Activated B cell treated with CpG ODN at 0.5 μM for 24 hours (primary cell): ENCODE measurements around the gene SSBP1. TPM values are rescaled to one million over a fixed set of nuclear protein-coding genes. Genes with fewer than 3 reads are reported as not detected.

Experiments used
- ATAC-seq: fragments of 200-7000 bp; cut with Tn5 transposase; one replicate; pipeline ENCODE4 v1.10.0; 2021; ENCODE audit warnings: low read depth, mild to moderate bottlenecking, moderate library complexity
- CTCF ChIA-PET: fragments of 350-600 bp; sonication (Branson Sonifier 250); formaldehyde crosslinking; loops from one replicate; lab custom pipeline; 2021; ENCODE audit warnings: antibody characterized with exemption; lab: Charles Lee
- POLR2A ChIA-PET: fragments of 350-600 bp; sonication (Branson Sonifier 250); formaldehyde crosslinking; loops from one replicate; lab custom pipeline; 2021; ENCODE audit warnings: antibody characterized with exemption; lab: Charles Lee
- DNase-seq: peaks from one replicate; pipeline ENCODE4 v3.0.0; 2022
- H3K27ac Mint-ChIP-seq: one replicate; pipeline ENCODE4 v1.8.0; 2020; ENCODE audit warnings: mixed read lengths
- H3K27me3 Mint-ChIP-seq: one replicate; pipeline ENCODE4 v1.8.0; 2021; ENCODE audit warnings: mixed read lengths
- H3K36me3 Mint-ChIP-seq: one replicate; pipeline ENCODE4 v1.8.0; 2021; ENCODE audit warnings: low read depth, mixed read lengths
- H3K4me1 Mint-ChIP-seq: one replicate; pipeline ENCODE4 v1.8.0; 2021; ENCODE audit warnings: mixed read lengths
- H3K4me3 Mint-ChIP-seq: one replicate; pipeline ENCODE4 v1.8.0; 2020; ENCODE audit warnings: mild to moderate bottlenecking, mixed read lengths
- H3K9me3 Mint-ChIP-seq: one replicate; pipeline ENCODE4 v1.8.0; 2020; ENCODE audit warnings: mixed read lengths
- intact Hi-C: fragments of 100-400 bp; cut with micrococcal nuclease; formaldehyde crosslinking; loops from one replicate; pipeline ENCODE4 v1.15.1; 2024
- total RNA-seq: library from RNA; stranded (reverse); gene quantifications from 2 replicates; pipeline ENCODE4 v1.2.3, GENCODE V29; 2022
- TF ChIP-seq, protein P1 (sequence below): fragments of 200-600 bp; IDR thresholded peaks from one replicate; pipeline ENCODE4 v1.8.0; 2022; ENCODE audit warnings: antibody characterized with exemption, mild to moderate bottlenecking

The SSBP1 gene
- total RNA-seq, 1 donor from 2014 or later = 122 TPM

DNA sequence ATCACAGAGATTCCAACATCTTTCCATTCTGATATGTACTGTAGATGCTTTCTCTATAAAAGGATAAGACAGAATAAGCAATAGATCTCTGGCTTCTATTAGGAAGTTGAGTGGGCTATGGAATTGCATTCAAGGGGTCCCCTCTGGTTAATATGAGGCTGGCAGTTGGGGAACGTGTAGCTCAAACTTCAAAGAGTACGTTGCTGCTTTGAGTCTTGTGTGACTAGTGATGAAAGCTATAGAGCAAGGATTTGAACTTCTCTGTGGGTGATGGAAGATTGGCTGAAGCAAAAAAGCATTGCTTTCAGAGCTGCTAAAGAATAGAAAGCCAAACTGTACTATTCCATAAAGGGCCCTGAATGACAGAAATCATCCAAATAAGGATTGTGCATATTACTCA lies 23.6 kb upstream of the SSBP1 start:
- Mint-ChIP-seq H3K27me3 (no peaks in the 10 kb centered on the region), H3K27ac (no peak overlapping the region), H3K4me1 (no peaks in the 10 kb centered on the region), H3K4me3 (no peak overlapping the region), H3K9me3 (no peaks in the 10 kb centered on the region), H3K36me3 (no peaks in the 10 kb centered on the region)
- intact Hi-C loops = no loop called here
- TF ChIP-seq, protein P1, sequence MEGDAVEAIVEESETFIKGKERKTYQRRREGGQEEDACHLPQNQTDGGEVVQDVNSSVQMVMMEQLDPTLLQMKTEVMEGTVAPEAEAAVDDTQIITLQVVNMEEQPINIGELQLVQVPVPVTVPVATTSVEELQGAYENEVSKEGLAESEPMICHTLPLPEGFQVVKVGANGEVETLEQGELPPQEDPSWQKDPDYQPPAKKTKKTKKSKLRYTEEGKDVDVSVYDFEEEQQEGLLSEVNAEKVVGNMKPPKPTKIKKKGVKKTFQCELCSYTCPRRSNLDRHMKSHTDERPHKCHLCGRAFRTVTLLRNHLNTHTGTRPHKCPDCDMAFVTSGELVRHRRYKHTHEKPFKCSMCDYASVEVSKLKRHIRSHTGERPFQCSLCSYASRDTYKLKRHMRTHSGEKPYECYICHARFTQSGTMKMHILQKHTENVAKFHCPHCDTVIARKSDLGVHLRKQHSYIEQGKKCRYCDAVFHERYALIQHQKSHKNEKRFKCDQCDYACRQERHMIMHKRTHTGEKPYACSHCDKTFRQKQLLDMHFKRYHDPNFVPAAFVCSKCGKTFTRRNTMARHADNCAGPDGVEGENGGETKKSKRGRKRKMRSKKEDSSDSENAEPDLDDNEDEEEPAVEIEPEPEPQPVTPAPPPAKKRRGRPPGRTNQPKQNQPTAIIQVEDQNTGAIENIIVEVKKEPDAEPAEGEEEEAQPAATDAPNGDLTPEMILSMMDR = no peak
- CTCF ChIA-PET = interaction anchor here (1.3 to 1.4 kb wide), 2 partner anchors 23 to 60 kb away, joined by 3 to 5 read pairs; partner anchors contain the start of gene SSBP1
- no peak for DNase-seq
- no peak for ATAC-seq
- POLR2A ChIA-PET = no interaction called here

DNA sequence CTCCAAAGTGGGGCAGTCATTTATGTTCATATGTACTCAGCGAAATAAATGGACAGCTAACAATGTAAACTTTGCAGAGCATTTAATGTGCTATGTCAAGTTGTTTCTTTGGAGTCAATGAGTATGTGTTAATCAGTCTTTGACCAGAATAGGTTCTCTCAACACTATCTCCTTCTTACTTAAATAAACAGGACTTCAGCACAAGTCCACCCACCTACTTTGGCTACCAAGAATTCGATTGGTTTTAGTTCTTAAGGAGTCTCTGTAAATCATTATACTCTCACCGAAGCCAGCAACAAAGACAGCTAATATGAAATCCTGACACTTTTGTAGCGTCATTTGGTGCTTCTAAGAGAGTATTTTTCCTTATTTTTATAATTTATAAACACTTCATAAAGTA lies 23.1 kb upstream of the SSBP1 start:
- ChIA-PET CTCF (interaction anchor here (1.4 kb wide), 1 partner anchor 23 kb away, joined by 5 read pairs; the partner anchor contains the start of gene SSBP1), POLR2A (no interaction called here)
- DNase-seq (no peak), ATAC-seq (no peak)
- intact Hi-C loops = no loop called here
- Mint-ChIP-seq H3K4me3 (no peak overlapping the region), H3K27me3 (no peaks in the 10 kb centered on the region), H3K36me3 (no peaks in the 10 kb centered on the region), H3K4me1 (no peaks in the 10 kb centered on the region), H3K9me3 (no peaks in the 10 kb centered on the region), H3K27ac (no peak overlapping the region)
- TF ChIP-seq, protein P1 = no peak

DNA sequence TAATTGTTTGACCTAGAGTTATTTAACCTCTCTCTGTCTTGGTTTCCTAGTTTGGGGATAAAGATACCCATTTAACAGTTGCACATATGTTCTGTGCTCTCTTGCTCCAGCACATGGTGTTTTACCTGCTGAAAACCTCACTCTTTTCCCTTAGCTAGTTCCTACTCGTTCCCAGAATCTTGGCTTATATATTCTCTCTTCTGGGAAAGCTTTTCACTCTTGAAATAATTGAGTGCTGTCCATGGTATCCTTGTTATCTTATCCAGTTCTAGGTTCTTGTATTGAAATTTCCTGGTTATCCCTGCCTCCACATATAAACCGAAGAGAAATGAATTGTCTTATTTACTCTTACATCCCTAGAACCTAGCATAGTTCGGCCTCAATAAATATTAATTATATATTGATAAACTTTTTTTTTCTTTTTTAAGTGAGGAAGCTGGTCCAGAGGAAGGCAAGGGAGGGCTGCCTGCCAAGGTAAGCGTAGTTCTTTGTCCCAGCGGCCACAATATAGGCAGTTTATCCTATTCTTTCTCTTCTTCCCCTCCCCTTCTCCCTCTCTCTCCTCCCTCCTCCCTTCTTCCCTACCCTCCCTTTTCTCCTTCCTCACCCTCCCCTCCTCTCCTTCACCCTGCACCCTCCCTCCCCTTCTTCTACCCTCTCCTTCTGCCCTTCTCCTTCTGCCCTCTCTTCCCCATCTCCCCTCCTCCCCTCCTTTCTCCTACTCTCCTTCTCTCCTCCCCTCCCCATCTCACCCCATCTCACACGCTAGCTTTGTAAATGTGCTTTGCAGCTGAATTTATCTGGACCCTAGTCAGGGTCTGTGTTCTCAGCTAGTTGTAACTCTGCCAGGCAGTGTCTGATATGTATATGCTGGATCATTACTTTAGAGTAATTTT lies 22.1 kb upstream of the SSBP1 start:
- Mint-ChIP-seq H3K4me3 (no peak overlapping the region), H3K27ac (no peak overlapping the region), H3K4me1 (no peaks in the 10 kb centered on the region), H3K36me3 (no peaks in the 10 kb centered on the region), H3K27me3 (no peaks in the 10 kb centered on the region), H3K9me3 (no peaks in the 10 kb centered on the region)
- POLR2A ChIA-PET = no interaction called here
- TF ChIP-seq, protein P1 = no peak
- CTCF ChIA-PET = no interaction called here
- intact Hi-C loops = no loop called here
- ATAC-seq = no peak
- no peak for DNase-seq

DNA sequence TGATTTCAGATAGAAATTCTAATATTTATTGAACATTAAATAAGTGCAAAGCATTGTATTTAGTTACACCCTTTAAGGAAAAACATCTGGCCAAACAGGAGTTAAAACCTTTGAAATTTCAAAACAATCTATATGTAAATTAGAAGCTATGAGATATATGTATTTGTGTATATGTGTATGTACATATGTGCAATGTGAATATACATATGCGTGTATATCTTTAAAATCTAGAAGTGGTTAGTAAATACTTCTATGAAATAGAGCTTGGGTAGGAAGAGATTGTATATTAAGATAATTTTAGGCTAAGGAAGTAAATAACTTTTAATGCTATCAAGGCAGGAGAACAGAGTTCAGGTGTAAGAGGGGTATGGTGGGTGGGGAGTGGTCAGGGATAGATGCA lies 20.7 kb upstream of the SSBP1 start:
- Mint-ChIP-seq H3K27ac (no peak overlapping the region), H3K36me3 (no peaks in the 10 kb centered on the region), H3K9me3 (no peaks in the 10 kb centered on the region), H3K4me1 (no peaks in the 10 kb centered on the region), H3K27me3 (no peaks in the 10 kb centered on the region), H3K4me3 (no peak overlapping the region)
- DNase-seq (no peak), ATAC-seq (no peak)
- intact Hi-C loops = no loop called here
- ChIA-PET POLR2A (no interaction called here), CTCF (no interaction called here)
- TF ChIP-seq, protein P1 = no peak

DNA sequence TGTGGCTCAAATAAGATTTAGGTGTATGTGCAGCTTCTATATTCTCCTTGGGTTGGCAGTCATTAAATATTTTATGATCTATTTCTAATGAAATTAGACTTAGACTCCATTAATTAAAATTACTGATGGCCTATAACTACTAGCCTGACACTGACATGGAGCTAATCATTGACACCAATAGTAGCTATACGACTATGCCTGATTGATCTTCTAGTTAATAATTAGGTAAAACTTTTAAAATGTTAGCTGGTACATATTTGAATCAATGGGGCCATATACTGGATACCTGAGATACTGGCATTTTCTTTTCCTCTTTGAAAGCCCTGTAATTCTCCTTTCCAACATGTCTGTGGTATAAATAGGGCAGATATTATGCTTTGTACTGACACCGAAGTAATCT lies 15.6 kb upstream of the SSBP1 start:
- ChIA-PET POLR2A (no interaction called here), CTCF (no interaction called here)
- H3K27ac Mint-ChIP-seq = no peak overlapping the region
- DNase-seq (no peak), ATAC-seq (no peak)
- TF ChIP-seq, protein P1 = no peak
- no peaks in the 10 kb centered on the region for H3K4me1 Mint-ChIP-seq
- no peak overlapping the region for H3K4me3 Mint-ChIP-seq
- no peaks in the 10 kb centered on the region for H3K36me3 Mint-ChIP-seq
- no peaks in the 10 kb centered on the region for H3K9me3 Mint-ChIP-seq
- H3K27me3 Mint-ChIP-seq = no peaks in the 10 kb centered on the region
- intact Hi-C loops = no loop called here
